Measurements from ENCODE around the gene BTBD8. TPM values are rescaled to one million over a fixed set of nuclear protein-coding genes. Genes with fewer than 3 reads are reported as not detected.

The BTBD8 gene
- 0.43 and 1.1 TPM in 2 replicates for polyA plus RNA-seq (2011; rRNA removed)
- polyA minus RNA-seq (2011; rRNA and poly(A)+ RNA removed): 1.0 and 1.7 TPM in 2 replicates

- ChIA-PET POLR2A (no interaction called here), CTCF (interaction anchor here (1.4 kb wide), 1 partner anchor 19 kb away, joined by 3 read pairs; no protein-coding TSS in a partner anchor)
- DNase-seq (ENCODE audit: low read depth): peak; percentile 35
- no peak for TF ChIP-seq CTCF (IDR thresholded peaks at IDR 0.05; ENCODE audit: insufficient read depth, low read depth, low read length)
- Histone ChIP-seq H3K27me3 (ENCODE audit: control insufficient read depth, insufficient read depth, low read length) (no peaks in the 10 kb centered on the region), H3K36me3 (ENCODE audit: control insufficient read depth, insufficient read depth, low read length) (no peaks in the 10 kb centered on the region), H3K4me3 (ENCODE audit: low read depth, low read length) (peak within 1 kb of the TSS; percentile 90)
These were observed at the start of gene BTBD8 for GRCh38 chr1:92080128-92080985. BTBD8 (plus strand) TSS chr1:92080345; CDS start chr1:92080572, 227 bp downstream.

DNA sequence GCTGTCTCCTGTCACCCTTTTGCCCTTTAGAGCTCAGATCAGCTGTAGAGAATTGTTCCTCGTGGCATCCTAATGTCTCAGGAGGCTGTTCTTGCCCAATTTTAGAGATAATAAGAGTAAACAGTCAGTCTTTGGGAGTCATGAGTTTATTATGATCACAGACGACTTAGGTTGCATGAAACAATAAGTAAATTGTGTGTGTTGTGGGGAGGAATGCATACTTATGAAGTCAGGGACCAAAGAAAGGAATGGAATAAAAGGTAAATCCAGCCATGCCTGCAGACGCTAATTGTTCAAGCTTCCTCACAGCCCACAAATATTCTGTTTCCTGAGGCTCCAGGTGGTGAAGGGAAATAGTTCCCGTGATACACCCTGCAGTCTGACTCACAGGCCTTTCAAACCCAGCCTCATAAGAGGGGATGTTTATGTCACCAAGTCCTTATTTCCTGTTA lies 49.5 kb upstream of the BTBD8 start:
- no peak for DNase-seq (ENCODE audit: low read depth)
- Histone ChIP-seq H3K27me3 (ENCODE audit: control insufficient read depth, insufficient read depth, low read length) (no peaks in the 10 kb centered on the region), H3K36me3 (ENCODE audit: control insufficient read depth, insufficient read depth, low read length) (no peaks in the 10 kb centered on the region), H3K4me3 (ENCODE audit: low read depth, low read length) (no peak overlapping the region)
- no peak for TF ChIP-seq CTCF (IDR thresholded peaks at IDR 0.05; ENCODE audit: insufficient read depth, low read depth, low read length)
- POLR2A ChIA-PET: no interaction called here
- CTCF ChIA-PET: interaction anchor here (1.2 kb wide), 1 partner anchor 261 kb away, joined by 4 read pairs; no protein-coding TSS in a partner anchor

GRCh38 chr1:92031281-92032110 lies 48.6 kb upstream of the BTBD8 start:
- Histone ChIP-seq H3K36me3 (ENCODE audit: control insufficient read depth, insufficient read depth, low read length) (no peaks in the 10 kb centered on the region), H3K4me3 (ENCODE audit: low read depth, low read length) (no peak overlapping the region), H3K27me3 (ENCODE audit: control insufficient read depth, insufficient read depth, low read length) (no peaks in the 10 kb centered on the region)
- DNase-seq (ENCODE audit: low read depth): no peak
- ChIA-PET CTCF (interaction anchor here (1.2 to 1.4 kb wide), 2 partner anchors 260 kb away, joined by 3 to 4 read pairs; no protein-coding TSS in a partner anchor), POLR2A (no interaction called here)
- TF ChIP-seq CTCF (IDR thresholded peaks at IDR 0.05; ENCODE audit: insufficient read depth, low read depth, low read length): no peak

DNA sequence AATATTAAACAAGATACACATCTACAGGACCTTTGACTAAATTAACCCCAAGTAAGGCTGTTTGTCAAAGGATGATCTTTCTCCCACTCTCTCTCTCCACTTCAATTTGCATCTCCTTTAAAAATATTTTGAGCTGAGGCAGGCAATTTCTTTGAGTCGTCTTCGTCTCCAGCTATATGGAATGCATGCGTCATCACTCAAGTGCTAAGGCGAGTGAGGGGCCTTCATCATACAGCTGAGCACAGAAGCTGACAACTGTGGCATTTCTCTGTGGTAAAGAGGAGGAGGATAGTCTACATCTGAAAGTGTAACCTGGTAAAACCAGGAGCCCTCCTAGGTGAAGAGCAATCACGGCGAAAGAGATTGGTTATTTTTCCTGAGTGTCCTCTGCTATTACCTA lies 42.7 kb upstream of the BTBD8 start:
- ChIA-PET CTCF (no interaction called here), POLR2A (no interaction called here)
- TF ChIP-seq CTCF (IDR thresholded peaks at IDR 0.05; ENCODE audit: insufficient read depth, low read depth, low read length): no peak
- no peak overlapping the region for H3K4me3 ChIP-seq (ENCODE audit: low read depth, low read length)
- no peaks in the 10 kb centered on the region; the same call in 1 of the 2 replicates for H3K27me3 ChIP-seq (ENCODE audit: control insufficient read depth, insufficient read depth, low read length)
- no peaks in the 10 kb centered on the region for H3K36me3 ChIP-seq (ENCODE audit: control insufficient read depth, insufficient read depth, low read length)
- DNase-seq (ENCODE audit: low read depth): no peak

Data from BJ (cell line).